Thyroid gland (tissue), 4 donors: Measurements from ENCODE around the gene ANO1.

Experiments used
- POLR2A ChIP-seq, 2 donors: fragments of 450-650 bp; IDR thresholded peaks; one replicate each; pipeline ENCODE4 v1.6.1; 2017; ENCODE audit warnings: antibody characterized with exemption in 2 of 2, mild to moderate bottlenecking in 2 of 2, moderate library complexity in 1 of 2
- TF ChIP-seq, protein P1 (sequence below), 6 experiments: fragments of 200-600 bp in 3 of 6; fragments of 450-650 bp in 3 of 6; sonication (generic) in 3 of 6; IDR thresholded peaks; one replicate each; pipeline ENCODE4 v1.5.1; 2016 to 2019; ENCODE audit warnings: antibody characterized with exemption in 6 of 6, mild to moderate bottlenecking in 2 of 6, inconsistent platforms in 1 of 6, moderate library complexity in 1 of 6

DNA sequence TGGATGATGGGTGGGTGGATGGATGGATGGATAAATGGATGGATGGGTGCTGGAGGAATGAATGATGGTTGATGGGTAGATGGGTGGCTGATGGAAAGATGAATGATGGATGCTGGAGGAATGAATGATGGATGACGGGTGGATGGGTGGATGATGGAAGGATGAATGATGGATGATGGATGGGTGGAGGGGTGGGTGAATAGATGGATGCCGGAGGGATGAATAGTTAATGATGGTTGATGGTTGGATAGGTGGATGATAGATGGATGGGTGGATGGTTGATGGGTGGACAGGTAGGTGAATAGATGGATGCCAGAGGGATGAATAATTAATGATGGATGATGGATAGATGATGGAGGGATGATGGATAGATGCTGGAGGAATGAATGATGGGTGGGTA lies 41.4 kb downstream of the ANO1 start:
- no peak for TF ChIP-seq POLR2A (IDR thresholded peaks at IDR 0.05)
- TF ChIP-seq, protein P1, sequence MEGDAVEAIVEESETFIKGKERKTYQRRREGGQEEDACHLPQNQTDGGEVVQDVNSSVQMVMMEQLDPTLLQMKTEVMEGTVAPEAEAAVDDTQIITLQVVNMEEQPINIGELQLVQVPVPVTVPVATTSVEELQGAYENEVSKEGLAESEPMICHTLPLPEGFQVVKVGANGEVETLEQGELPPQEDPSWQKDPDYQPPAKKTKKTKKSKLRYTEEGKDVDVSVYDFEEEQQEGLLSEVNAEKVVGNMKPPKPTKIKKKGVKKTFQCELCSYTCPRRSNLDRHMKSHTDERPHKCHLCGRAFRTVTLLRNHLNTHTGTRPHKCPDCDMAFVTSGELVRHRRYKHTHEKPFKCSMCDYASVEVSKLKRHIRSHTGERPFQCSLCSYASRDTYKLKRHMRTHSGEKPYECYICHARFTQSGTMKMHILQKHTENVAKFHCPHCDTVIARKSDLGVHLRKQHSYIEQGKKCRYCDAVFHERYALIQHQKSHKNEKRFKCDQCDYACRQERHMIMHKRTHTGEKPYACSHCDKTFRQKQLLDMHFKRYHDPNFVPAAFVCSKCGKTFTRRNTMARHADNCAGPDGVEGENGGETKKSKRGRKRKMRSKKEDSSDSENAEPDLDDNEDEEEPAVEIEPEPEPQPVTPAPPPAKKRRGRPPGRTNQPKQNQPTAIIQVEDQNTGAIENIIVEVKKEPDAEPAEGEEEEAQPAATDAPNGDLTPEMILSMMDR (IDR thresholded peaks at IDR 0.05): no peak
